ENCODE measurements around the gene PHTF2.

PHTF2 gene

DNA sequence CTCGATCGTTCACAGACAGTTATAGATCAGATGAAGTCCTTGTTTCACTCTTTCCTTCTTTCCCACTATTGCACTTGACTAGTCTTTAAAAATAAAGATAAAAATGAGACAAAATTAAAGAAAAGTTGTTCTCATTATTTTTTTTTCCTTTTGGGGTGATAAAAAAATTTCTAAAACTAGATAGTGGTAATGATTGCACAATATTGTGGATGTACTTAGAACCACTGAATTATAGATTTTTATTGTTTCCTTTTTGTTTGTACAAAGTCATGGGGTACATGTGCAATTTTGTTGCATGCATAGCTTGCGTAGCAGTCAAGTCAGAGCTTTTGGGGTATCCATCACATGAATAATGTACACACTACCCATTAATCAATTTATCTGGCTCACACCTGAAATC, 97.3 kb downstream of the PHTF2 start:
- ATAC-seq: no peak
- no peak for TF ChIP-seq RARB (CRISPR knock-in tag; IDR thresholded peaks at IDR 0.05)
- TF ChIP-seq BACH2 (CRISPR knock-in tag; IDR thresholded peaks at IDR 0.05; ENCODE audit: borderline replicate concordance): no peak

DNA sequence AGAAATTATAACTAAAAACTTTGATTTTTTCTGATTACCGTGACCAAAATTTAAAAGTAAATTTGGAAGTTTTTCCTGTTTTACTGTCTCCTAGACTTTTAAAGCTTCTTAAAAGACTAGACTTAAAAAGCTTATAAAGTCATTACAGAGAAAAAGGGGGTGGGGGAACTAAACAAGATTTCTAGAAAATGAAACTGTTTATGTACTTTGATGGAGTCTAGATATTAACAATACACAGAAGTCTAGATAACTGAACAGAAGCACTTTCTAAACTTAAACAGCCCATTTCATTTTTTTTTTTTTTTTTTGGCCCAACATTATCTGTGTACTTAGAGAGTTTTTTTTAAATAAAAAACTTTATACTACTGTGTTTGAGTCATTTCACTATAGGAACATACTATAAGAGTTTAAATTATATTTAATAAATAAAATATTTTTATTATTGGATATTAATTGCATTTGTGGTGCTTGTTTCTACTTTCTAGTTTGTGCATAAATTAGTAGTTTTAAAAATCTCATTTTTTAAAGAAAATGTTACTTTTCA, 98.5 kb downstream of the PHTF2 start:
- TF ChIP-seq ARNTL (CRISPR knock-in tag; IDR thresholded peaks at IDR 0.05; ENCODE audit: borderline replicate concordance, low read depth) (no peak), OSR1 (CRISPR knock-in tag; IDR thresholded peaks at IDR 0.05) (no peak), CSDC2 (CRISPR knock-in tag; IDR thresholded peaks at IDR 0.05) (no peak), GLIS3 (CRISPR knock-in tag; IDR thresholded peaks at IDR 0.05) (no peak), TCF4 (CRISPR knock-in tag; IDR thresholded peaks at IDR 0.05; ENCODE audit: borderline replicate concordance) (no peak), ESRRG (CRISPR knock-in tag; IDR thresholded peaks at IDR 0.05) (no peak), PPARA (CRISPR knock-in tag; IDR thresholded peaks at IDR 0.05; ENCODE audit: borderline replicate concordance) (no peak)
- TF ChIP-seq, protein P1, sequence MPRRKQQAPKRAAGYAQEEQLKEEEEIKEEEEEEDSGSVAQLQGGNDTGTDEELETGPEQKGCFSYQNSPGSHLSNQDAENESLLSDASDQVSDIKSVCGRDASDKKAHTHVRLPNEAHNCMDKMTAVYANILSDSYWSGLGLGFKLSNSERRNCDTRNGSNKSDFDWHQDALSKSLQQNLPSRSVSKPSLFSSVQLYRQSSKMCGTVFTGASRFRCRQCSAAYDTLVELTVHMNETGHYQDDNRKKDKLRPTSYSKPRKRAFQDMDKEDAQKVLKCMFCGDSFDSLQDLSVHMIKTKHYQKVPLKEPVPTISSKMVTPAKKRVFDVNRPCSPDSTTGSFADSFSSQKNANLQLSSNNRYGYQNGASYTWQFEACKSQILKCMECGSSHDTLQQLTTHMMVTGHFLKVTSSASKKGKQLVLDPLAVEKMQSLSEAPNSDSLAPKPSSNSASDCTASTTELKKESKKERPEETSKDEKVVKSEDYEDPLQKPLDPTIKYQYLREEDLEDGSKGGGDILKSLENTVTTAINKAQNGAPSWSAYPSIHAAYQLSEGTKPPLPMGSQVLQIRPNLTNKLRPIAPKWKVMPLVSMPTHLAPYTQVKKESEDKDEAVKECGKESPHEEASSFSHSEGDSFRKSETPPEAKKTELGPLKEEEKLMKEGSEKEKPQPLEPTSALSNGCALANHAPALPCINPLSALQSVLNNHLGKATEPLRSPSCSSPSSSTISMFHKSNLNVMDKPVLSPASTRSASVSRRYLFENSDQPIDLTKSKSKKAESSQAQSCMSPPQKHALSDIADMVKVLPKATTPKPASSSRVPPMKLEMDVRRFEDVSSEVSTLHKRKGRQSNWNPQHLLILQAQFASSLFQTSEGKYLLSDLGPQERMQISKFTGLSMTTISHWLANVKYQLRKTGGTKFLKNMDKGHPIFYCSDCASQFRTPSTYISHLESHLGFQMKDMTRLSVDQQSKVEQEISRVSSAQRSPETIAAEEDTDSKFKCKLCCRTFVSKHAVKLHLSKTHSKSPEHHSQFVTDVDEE (CRISPR knock-in tag; IDR thresholded peaks at IDR 0.05): no peak
- no peak for ATAC-seq

DNA sequence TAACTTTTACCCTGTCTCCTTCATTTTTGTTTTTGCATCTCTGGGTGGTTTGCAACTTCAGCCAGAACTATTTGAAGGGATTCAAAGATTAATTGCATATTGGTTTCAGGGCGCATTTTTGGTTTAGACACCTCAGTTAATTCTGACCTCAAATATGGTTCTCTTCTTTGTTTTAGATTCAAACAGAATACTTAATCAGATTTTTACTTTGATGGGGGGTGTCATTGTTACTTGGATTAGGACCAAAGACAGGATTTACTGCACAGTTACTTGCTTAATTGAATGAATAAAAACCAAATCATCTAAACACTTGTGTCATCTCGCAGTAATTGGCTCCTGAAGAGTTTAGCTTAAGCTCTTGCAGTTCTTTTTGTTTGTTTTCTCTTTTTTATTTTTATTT, 100.9 kb downstream of the PHTF2 start:
- no peak for TF ChIP-seq TOX (CRISPR knock-in tag; IDR thresholded peaks at IDR 0.05; ENCODE audit: borderline replicate concordance)
- TF ChIP-seq OSR1 (CRISPR knock-in tag; IDR thresholded peaks at IDR 0.05): no peak
- TF ChIP-seq, protein P2, sequence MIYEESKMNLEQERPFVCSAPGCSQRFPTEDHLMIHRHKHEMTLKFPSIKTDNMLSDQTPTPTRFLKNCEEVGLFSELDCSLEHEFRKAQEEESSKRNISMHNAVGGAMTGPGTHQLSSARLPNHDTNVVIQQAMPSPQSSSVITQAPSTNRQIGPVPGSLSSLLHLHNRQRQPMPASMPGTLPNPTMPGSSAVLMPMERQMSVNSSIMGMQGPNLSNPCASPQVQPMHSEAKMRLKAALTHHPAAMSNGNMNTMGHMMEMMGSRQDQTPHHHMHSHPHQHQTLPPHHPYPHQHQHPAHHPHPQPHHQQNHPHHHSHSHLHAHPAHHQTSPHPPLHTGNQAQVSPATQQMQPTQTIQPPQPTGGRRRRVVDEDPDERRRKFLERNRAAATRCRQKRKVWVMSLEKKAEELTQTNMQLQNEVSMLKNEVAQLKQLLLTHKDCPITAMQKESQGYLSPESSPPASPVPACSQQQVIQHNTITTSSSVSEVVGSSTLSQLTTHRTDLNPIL (CRISPR knock-in tag; IDR thresholded peaks at IDR 0.05; ENCODE audit: low read depth): no peak
- ATAC-seq: no peak

DNA sequence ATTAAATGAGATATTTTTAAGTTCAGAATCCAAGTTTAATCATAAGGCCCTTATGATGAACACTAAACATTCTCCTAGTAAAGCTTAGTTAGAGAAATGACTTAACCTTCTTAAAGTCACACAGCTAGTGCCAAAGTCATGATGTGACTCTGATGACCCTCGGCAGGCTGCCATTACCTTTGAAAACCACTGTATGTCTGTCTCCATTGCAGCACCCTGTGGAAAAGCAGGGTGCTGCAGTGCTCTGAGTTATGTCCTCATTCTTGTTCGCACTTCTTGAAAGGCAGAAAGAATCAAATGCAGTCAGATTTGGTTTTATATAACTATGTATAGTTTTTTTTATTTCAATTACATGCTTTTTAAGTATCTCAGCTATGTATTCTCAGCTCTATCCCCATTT, 105.0 kb downstream of the PHTF2 start:
- peak; percentile 92 for ATAC-seq
- TF ChIP-seq ARNTL (CRISPR knock-in tag; IDR thresholded peaks at IDR 0.05; ENCODE audit: borderline replicate concordance, low read depth) (no peak), BACH2 (CRISPR knock-in tag; IDR thresholded peaks at IDR 0.05; ENCODE audit: borderline replicate concordance) (no peak), CSDC2 (CRISPR knock-in tag; IDR thresholded peaks at IDR 0.05) (no peak), ZNF8 (CRISPR knock-in tag; IDR thresholded peaks at IDR 0.05) (no peak), ZFP3 (CRISPR knock-in tag; IDR thresholded peaks at IDR 0.05) (no peak), ZNF565 (CRISPR knock-in tag; conservative IDR thresholded peaks at IDR 0.05; ENCODE audit: low read depth) (no peak), TOX (CRISPR knock-in tag; IDR thresholded peaks at IDR 0.05; ENCODE audit: borderline replicate concordance) (no peak), ISL1 (CRISPR knock-in tag; IDR thresholded peaks at IDR 0.05) (no peak), GLIS3 (CRISPR knock-in tag; IDR thresholded peaks at IDR 0.05) (no peak), RARB (CRISPR knock-in tag; IDR thresholded peaks at IDR 0.05) (no peak)
- TF ChIP-seq, protein P3, sequence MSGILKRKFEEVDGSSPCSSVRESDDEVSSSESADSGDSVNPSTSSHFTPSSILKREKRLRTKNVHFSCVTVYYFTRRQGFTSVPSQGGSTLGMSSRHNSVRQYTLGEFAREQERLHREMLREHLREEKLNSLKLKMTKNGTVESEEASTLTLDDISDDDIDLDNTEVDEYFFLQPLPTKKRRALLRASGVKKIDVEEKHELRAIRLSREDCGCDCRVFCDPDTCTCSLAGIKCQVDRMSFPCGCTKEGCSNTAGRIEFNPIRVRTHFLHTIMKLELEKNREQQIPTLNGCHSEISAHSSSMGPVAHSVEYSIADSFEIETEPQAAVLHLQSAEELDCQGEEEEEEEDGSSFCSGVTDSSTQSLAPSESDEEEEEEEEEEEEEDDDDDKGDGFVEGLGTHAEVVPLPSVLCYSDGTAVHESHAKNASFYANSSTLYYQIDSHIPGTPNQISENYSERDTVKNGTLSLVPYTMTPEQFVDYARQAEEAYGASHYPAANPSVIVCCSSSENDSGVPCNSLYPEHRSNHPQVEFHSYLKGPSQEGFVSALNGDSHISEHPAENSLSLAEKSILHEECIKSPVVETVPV (CRISPR knock-in tag; IDR thresholded peaks at IDR 0.05): no peak
- TF ChIP-seq, protein P4, sequence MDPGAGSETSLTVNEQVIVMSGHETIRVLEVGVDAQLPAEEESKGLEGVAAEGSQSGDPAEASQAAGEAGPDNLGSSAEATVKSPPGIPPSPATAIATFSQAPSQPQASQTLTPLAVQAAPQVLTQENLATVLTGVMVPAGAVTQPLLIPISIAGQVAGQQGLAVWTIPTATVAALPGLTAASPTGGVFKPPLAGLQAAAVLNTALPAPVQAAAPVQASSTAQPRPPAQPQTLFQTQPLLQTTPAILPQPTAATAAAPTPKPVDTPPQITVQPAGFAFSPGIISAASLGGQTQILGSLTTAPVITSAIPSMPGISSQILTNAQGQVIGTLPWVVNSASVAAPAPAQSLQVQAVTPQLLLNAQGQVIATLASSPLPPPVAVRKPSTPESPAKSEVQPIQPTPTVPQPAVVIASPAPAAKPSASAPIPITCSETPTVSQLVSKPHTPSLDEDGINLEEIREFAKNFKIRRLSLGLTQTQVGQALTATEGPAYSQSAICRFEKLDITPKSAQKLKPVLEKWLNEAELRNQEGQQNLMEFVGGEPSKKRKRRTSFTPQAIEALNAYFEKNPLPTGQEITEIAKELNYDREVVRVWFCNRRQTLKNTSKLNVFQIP (CRISPR knock-in tag; IDR thresholded peaks at IDR 0.05; ENCODE audit: borderline replicate concordance, low read depth): no peak
- TF ChIP-seq, protein P1 (CRISPR knock-in tag; IDR thresholded peaks at IDR 0.05): no peak

Data from SK-N-SH treated with all-trans-retinoic acid at 6 μM for 48 hours (cell line).